GOT3 (cell line): ENCODE results near the gene ZDHHC1.
"Not testable (repeated sequence)": the region's sequence is repeated elsewhere in the genome, so short reads cannot be mapped to it uniquely, and the experiment has no call there.

ENCODE experiments used
- DNase-seq: peaks from one replicate; lab custom pipeline; 2025; ENCODE audit warnings: mixed read lengths; lab: John Stamatoyannopoulos, UW

The ZDHHC1 gene

DNA sequence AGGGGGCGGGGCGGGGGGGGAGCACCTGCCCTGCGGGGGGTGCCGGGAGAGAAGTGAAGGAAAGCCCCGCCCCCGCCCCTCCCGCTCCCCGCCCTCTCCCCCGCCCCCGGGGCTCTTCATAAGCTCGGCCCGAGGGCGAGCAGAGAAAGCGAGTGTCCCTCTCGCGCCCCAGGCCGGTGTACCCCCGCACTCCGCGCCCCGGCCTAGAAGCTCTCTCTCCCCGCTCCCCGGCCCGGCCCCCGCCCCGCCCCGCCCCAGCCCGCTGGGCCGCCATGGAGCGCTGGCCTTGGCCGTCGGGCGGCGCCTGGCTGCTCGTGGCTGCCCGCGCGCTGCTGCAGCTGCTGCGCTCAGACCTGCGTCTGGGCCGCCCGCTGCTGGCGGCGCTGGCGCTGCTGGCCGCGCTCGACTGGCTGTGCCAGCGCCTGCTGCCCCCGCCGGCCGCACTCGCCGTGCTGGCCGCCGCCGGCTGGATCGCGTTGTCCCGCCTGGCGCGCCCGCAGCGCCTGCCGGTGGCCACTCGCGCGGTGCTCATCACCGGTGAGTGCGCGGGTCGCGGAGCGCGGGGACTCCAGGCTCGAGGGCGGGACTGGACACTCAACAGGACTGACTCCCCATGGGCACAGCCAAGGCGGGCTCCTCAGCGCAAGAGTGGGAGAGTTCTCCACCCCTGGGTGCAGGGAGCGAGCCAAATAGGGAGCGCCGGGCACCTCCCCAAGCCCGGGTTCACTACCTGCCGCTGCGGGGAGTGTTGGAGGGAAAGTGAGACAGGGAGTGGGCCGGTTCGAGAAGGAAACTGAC, 14.9 kb upstream of the ZDHHC1 start, which contains the start of gene HSD11B2:
TSS of gene HSD11B2 (plus strand) at position 145 of the 798 bp plus-strand sequence. CDS start at position 273, 128 bp downstream.
- no peak for DNase-seq

DNA sequence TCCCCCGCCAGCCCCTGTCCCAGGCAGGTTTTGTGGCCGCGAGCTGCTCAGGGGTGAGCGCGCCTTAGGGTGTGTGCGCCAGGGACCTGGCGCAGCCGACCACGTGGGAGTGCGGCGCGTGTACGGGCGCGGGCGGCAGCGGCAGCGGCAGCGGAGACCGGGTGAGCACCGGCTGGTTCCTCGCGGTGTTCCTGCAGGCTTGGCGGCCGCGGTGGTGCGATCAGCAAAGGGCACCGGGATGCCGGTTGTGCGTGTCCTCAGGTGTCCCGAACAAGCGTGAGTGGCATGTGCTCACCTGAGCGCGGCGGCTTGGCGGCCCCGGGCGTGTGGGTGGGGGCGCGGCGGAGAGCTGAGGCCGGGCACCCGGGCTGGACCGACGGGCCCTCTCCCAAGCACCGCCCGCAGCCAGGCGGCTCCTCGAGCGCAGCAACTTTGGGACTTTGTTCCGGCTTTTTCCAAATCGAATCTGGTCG, 14.3 kb upstream of the ZDHHC1 start:
- no peak for DNase-seq

DNA sequence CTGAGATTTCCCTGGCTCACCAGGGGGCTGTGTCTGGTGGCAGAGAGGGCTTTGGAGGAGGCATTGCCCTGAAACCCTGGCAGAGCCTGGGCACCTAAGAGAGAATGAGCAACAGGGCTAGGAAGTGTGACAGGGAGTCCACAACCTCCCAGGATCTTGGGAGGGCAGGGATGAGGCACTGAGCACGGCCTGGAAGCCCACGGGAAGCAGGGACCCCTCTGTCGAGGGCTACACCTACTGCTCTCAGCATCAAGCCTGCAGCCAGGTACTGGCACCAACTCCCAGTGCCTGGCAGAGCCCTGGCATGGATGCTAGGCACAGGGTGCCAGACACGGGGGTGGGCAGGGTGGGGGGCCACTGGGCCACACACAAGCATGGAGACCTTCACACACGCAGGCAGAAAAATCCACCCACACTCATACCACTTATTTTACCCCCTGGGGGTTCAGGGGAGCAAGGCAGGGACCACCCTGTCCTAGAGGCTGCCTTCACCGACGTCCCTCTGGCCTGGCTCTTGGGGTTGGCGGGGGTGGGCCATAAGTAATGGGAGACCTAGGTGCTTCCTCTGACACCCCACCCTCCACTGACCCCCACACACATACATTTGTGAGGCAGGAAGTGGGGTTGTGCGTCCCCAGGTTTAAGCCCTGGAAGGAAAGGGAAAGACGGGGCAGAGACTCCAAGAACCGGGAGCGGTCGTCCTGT, 13.7 kb upstream of the ZDHHC1 start:
- DNase-seq, result no peak

DNA sequence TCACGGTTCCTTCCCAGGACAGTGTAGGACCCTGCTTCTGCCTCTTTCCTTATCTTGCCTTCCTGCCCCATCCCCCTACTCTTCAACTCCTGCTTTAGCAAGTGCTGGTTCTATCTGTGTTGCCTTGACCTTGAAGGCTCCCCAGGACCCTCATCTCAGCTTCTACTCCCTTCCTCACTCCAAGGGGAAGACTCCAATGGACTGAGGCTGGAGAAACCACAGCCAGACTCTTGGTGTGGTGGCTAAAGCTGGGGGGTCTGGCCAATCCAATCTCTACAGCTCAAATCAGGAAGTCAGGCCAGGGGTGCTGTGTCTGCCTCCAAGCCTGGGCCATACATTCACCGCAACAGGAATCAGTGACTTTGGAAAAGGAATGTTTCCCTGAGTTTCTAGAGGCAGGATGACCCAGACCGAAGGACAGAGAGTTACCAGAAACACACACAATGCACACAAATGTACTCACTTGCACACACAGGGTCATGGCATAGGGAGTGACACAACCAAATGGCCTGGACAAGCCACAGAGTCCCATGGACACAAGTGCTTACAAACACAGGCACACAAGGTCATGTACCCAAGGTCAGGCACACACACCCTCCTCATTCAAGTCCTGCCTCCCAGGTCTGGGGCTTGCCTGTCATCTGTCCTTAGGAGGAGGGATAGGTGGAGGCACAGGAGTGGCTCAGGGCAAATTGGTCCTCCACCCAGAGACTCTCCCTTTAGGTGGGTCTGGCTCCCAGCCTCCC, 12.9 kb upstream of the ZDHHC1 start:
- DNase-seq, result no peak

DNA sequence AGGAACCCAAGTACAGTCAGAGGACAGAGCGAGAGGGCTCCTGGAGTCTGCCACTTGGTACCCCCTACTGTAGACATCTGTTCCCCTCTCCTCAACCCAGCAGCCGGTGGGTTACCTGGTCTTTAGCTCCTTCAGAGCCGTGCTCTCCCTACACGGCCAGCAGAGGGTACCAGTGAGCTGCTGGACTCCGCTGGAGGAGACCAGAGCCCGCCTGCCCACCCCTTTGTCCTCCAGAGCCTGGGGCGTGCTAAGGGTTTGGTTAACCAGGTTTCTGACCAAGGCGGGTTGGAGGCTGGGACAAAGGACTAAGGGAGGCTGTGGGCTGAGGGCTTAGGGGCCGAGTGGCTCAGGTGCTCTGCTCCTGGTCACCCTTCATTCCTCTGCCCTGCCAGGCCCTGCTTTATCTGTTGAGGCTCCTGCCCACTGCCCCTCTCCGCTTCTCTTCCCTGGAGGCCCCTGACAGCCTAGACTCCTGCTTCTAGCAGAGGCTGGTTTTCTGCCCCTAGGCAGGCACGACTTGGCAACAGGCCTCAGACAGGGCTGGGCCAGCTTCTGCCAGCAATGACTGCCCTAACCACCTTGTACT, 12.0 kb upstream of the ZDHHC1 start:
- no peak for DNase-seq

DNA sequence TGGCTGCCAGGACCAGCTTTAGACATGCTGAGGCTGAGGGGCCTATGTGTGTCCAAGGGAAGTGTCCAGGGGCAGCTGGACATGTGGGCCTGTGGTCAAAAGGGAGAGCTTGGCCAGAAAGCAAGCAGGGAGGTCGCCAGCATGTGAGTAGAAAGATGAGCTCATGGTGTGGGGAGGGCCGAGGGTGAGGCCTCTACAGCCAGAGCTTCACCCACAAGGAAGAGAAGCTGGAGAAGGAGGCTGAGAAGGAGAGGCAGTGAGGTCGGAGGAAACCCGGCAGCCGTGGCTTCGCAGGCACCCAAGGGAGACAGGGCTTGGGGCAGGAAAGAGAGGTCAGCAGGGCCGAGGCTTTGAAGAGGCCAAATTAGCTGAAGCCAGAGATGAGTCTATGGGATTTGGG, 10.7 kb upstream of the ZDHHC1 start:
- DNase-seq, result no peak

DNA sequence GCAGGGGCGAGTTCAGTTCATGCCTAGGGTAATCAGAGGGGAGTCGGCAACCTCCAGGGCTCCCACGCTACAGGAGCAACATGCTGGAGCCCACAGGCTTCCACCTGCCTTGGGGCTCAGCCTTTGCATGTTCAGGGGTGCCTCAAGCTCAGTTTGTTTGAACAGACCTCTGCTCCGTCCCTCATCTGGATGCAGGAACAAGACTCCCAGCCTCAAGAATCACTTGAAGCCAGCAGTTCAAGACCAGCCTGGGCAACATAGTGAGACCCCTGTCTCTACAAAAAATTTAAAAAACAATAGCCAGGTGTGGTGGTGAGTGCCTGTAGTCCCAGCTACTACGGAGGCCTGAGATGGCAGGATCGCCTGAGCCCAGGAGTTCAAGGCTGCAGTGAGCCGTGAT, 9.7 kb upstream of the ZDHHC1 start:
- DNase-seq, result no peak

DNA sequence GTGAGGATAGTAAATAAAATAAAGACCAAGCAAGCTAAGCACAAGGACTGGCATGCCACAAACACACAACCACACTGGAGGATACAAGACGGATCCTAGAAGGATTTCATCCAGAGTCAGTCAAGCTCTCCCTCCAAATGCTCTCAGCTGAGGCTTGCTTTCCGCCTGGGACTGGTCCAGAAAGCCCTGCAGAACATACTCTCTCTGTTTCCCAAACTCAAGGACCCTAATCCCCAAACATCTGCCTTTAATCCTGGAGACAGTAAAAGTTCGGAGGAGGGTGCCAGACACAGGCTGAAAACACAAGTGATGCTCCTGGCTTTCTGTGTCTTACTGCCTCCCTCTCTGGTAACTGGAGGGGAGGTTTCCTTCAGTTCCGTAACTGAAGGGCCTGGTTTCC, 9.3 kb upstream of the ZDHHC1 start:
- no peak for DNase-seq

DNA sequence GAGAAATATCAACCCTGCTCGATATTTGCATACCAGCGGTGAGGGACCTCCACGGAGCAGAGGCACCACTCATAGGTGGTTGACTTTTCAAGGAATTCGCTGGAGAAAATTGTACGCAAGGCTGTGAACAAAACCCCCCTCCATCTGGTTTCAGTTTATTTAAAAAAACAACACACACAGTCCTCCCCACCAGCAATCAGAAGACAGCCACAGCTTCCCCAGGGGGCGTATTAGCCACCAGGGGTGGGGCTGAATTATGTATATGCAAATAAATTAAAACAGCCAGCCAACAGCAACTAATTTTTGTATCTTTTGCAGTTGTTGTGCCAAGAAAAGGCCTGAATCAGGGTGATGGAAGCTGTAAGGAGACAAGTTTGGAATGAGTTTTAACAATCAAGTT, 8.8 kb upstream of the ZDHHC1 start:
- no peak for DNase-seq

DNA sequence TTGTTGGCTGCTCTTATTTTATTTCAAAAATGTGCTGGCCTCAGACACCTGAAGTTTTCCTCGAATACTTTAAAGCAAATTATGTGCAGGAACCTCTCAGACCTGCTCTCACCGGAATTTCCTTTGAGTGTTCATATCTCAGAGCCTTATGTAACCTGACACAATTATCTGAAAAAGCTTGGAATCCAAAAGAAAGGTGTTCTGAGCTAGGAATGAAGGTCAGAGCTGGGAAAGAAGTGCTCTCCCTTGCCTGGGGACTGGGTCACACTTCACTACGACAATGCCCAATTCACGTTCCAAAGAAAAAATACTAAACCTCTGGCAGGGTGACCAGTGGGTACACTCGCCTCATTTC, 8.0 kb upstream of the ZDHHC1 start:
- DNase-seq, result no peak

DNA sequence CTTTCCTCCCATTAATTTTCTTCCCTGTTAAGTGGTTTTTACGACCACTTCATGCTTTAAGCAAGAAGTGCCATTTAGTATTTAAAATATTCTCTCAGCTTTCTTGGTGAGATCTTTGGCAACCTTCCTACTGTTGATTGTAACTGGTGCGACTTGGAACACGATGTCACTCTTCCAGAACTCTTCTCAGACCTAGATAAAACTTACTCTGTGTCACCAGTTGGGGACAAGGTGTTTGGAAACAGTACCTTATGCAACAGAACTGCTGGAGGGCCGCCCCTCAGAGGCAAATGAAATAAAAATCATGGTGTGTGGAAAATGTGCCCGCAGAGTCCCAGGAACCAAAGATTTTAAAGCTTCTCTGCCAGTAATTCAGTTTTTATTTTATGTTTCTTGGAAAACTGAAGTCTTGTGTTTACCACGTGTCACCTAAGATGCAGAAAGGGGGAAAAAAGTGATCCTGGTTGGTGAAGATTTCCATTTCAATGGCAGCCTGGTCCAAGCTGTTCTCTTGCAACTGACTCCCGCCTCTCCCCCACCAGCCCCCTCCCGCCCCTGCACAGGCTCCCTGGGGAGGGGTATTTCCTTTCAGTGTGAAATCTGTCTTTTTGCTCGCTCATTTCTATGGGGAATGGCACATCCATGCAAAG, 7.5 kb upstream of the ZDHHC1 start:
- no peak for DNase-seq

DNA sequence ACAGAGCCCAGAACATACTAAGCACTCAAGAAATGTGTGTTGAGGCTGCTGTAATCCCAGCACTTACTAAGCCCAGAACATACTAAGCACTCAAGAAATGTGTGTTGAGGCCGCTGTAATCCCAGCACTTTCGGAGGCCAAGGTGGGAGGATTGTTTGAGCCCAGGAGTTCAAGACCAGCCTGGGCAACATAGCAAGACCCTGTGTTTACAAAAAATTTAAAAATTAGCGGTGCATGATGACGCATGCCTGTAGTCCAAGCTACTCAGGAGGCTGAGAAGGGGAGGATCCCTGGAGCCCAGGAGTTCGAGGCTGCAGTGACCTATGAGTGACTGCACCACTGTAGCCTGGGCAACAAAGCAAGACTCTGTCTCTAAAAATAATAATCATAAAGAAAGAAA, 6.7 kb upstream of the ZDHHC1 start:
- DNase-seq, result no peak

DNA sequence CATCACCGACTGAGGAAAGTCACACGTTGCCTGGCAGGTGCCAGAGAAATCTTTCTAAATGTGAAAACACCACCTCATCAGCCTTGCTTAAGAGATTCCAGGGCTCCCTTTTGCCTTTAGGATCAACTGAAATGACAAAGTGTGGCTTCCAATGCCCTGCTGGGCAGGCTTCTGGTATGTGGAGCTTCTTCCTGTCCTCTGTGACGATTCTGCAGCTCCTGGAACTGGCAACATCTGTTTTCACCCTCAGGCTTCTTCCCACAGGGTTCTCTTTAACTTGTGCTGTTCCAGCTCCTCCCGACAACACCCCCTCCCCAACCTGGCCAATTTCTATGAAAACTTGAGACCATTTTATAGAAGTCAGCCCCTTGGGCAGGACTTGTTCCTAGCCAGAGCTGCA, 4.8 kb upstream of the ZDHHC1 start:
- DNase-seq, result no peak

DNA sequence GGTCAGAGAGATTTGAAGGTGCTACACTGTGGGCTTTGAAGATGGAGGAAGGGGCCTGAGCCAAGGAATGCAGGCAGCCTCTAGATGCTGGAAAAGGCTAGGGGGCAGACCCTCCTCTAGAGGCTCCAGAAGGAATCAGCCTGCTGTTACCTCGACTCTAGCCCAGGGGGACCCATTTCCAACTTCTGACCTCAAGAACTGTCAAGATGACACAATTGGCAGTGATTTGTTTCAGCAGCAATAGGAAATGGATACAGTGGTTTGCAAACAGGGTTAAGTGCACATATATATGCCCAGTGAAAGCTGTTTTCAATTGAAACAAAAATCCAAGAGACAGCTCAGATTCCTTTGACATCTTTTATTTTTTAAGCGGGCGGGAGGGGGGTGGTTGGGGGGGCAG, 3.7 kb upstream of the ZDHHC1 start:
- DNase-seq, result no peak

DNA sequence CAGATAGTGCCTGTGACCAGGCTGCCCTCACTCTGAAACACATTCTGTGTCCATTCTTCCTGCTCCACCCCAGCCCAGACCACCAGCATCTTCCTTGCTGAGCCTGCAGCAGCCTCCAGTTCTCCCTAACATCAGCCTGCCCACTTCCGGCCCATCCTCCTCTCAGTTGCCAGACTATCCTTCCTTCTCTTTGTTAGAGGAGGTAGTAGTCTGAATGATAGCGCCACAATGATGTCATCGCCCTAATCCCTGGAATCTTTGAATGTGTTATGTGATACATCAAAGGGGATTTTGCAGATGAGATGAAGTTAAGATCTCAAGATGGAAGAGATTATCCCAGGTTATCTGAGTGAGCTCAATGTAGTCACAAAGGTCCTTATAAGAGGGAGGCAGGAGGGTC, 3.2 kb upstream of the ZDHHC1 start:
- DNase-seq, result no peak

DNA sequence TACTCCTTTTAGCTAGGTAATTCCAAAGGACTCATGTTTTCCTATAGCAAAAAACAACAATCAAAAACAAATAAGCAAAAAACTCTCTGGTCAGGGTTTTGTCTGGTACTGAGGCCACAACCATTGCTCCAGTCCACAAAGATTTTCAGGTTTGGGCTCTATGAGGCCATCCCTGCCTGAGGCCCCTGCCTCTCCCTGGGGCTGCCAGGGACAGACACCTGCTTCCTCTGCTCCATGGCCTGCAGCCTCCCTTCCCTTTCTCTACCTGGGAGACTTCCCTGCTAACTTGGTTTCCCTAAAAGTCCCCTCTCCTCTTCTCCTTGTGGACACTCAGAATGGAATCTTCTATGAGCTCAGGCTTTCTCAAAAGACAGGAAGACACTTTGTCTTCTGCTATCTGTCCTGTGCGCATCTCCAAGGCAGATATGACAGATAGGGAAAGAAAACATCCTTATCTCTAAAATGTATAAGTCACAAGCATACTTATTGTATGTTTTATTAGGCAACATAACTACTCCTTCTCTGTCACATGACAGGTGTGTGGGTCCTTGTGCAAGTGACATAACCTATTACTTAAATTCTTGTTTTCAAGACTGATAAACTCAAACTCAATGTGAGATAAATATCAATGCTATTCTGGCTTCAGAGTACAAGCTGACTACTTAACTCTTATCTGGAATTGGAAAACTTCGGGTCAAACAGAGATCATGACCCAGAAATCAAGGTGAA, 1.2 kb upstream of the ZDHHC1 start:
- DNase-seq, result no peak

DNA sequence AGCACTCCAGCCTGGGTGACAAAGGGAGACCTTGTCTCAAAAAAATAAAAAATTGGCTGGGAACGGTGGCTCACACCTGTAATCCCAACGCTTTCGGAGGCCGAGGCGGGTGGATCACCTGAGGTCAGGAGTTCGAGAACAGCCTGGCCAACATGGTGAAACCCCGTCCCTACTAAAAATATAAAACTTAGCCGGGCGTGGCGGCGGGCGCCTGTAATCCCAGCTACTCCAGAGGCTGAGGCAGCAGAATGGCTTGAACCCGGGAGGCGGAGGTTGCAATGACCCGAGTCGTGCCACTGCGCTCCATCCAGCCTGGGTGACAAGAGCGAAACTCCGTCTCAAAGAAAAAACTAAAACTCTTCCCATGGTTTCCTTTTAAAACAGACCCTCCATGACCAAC, 856 bp downstream of the ZDHHC1 start:
- DNase-seq, result not testable (repeated sequence)

DNA sequence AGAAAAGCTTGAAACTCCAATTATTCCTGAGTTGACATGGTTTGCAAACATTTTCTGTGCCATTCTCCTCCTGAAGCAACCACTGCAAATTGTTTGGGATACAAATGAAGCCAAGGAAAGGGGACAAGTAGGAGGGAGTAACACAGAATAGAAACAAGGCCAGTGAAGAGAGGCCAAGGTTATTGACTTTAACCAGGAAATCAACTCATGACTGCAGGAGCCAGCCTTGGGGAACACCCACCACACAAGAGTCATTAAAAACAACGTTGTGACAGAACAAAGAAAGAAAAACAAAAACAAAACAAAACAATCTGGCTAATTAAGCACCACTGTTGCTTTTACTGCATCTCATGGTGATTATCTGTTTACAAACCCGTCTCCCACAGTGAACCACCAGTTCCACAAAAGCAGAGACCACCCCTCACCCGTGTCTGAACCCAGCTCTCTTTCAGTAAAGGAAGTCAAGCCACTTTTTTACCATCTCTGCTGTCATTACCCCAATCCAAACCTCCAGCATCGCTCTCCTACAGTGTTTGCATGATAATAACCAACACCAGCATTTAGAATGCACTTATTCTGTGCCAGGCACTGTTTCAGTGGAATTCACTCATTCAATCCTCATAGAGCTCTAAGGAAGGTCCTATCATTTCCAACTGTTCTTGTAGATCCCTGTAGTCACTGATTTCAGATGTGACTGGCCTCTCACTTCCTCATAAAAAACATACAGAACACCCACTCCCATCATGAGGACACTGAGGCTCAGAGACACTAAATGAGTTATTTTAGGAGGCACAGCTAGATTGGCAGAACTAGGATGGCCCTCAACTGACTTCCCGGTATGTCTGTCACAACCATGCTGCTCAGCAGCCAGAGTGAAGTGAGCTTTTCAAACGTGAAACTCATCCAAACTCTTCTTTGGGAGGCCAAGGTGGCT, 2.0 kb downstream of the ZDHHC1 start:
- no peak for DNase-seq

DNA sequence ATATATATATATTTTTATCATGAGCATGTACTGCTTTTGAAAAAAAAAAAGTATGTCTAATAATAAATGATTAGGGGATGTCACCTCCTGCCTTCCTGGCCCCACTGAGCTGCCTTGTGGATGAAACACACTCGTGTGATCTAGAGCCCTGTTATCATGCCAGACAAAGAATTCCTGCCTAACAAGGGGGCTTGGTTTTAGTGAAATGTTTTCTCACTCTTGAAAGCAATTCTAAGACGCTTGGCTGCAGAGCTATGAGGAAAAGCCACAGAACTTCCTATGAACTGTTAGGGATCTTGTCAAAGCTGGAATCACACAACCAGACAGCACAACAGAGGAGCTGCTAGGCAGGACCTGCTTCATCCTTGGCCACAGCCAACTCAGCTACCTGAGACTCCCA, 4.0 kb downstream of the ZDHHC1 start:
- DNase-seq, result no peak

DNA sequence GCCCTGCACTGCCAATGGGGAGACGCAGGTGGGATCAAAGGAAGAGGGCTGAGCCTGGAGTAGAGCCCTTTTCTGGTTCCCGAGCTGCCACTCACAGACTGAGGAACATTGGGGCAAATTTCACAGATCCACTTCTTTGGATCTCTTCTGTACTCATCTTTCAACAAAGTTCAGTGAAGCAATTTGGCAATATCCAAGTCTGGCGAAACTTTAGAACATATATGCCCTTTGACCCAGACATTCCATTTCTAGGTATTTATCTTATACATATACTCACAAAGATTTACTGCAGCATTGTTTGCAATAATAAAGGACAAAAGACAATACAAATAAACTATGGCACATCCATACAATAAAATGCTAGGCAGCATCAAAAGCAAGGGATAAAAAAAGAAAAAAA, 4.9 kb downstream of the ZDHHC1 start:
- no peak for DNase-seq
